HG03025 (cell line): ENCODE results near the gene CBFA2T3.

Experiments used
- ATAC-seq: cut with Tn5 transposase; IDR thresholded peaks from one replicate; pipeline ENCODE4 v1.9.1; 2021; ENCODE audit warnings: mild to moderate bottlenecking, moderate library complexity; ENCODE audit not compliant: unreplicated experiment, low FRiP score

Gene CBFA2T3

GRCh38 chr16:88830258-88830657 lies 146.7 kb downstream of the CBFA2T3 start:
- ATAC-seq = no peak

GRCh38 chr16:88828711-88829110 lies 148.3 kb downstream of the CBFA2T3 start:
- no peak for ATAC-seq

- no peak for ATAC-seq
These were observed 149.3 kb downstream of the CBFA2T3 start for GRCh38 chr16:88827727-88828126.

GRCh38 chr16:88826070-88826840 lies 150.8 kb downstream of the CBFA2T3 start:
- ATAC-seq = no peak

GRCh38 chr16:88825146-88825545 lies 151.9 kb downstream of the CBFA2T3 start:
- no peak for ATAC-seq
